Keratinocyte (primary cell): Measurements from ENCODE around the gene PLPPR1. TPM values are rescaled to one million over a fixed set of nuclear protein-coding genes. Genes with fewer than 3 reads are reported as not detected.

Experiments used
- DNase-seq: peaks from one replicate; pipeline ENCODE4 v3.0.0-alpha.2; 2011; ENCODE audit warnings: low read depth, missing footprints, low spot score
- FAIRE-seq: peaks from 2 replicates; lab custom pipeline; 2011; peaks lifted over from hg19 to GRCh38; lab: Jason Lieb, UNC
- H2AFZ ChIP-seq: 2 replicates; pipeline ENCODE4 v1.6.0; 2012; ENCODE audit warnings: low read length, control low read depth, inconsistent platforms; ENCODE audit not compliant: control insufficient read depth
- H3K27ac ChIP-seq: 2 replicates; pipeline ENCODE4 v1.5.1; 2011; ENCODE audit warnings: low read length; ENCODE audit not compliant: control insufficient read depth, insufficient read depth
- H3K27me3 ChIP-seq: 3 replicates; pipeline ENCODE4 v1.6.0; 2011; ENCODE audit warnings: low read length; ENCODE audit not compliant: control insufficient read depth, insufficient read depth; ENCODE audit errors: extremely low read depth
- H3K36me3 ChIP-seq, 2 experiments: 2 replicates in 1 of 2; 3 replicates in 1 of 2; pipeline ENCODE4 v1.5.1; 2011; ENCODE audit warnings: low read length in 2 of 2, mild to moderate bottlenecking in 1 of 2; ENCODE audit not compliant: control insufficient read depth in 2 of 2, insufficient read depth in 2 of 2; ENCODE audit errors: extremely low read depth in 1 of 2
- H3K4me1 ChIP-seq: 3 replicates; pipeline ENCODE4 v1.5.1; 2011; ENCODE audit warnings: low read length; ENCODE audit not compliant: control insufficient read depth, insufficient read depth; ENCODE audit errors: extremely low read depth
- H3K4me2 ChIP-seq: 3 replicates; pipeline ENCODE4 v1.6.0; 2011; ENCODE audit warnings: low read depth, low read length; ENCODE audit not compliant: control insufficient read depth, insufficient read depth; ENCODE audit errors: extremely low read depth
- H3K4me3 ChIP-seq, 3 experiments: fragments of 200-600 bp in 1 of 3; sonication (generic) in 1 of 3; 2 replicates in 2 of 3; 3 replicates in 1 of 3; pipeline ENCODE4 v1.5.1; 2011 to 2016; ENCODE audit warnings: low read length in 3 of 3, mild to moderate bottlenecking in 3 of 3, control low read depth in 2 of 3, inconsistent platforms in 1 of 3, low read depth in 1 of 3, mixed read lengths in 1 of 3, mixed run types in 1 of 3, moderate library complexity in 1 of 3; ENCODE audit not compliant: control insufficient read depth in 2 of 3, insufficient read depth in 2 of 3; ENCODE audit errors: extremely low read depth in 1 of 3
- H3K79me2 ChIP-seq: 2 replicates; pipeline ENCODE4 v1.6.0; 2012; ENCODE audit warnings: low read length; ENCODE audit not compliant: control insufficient read depth, insufficient read depth
- H3K9ac ChIP-seq: 3 replicates; pipeline ENCODE4 v1.6.0; 2011; ENCODE audit warnings: low read length; ENCODE audit not compliant: control insufficient read depth, insufficient read depth; ENCODE audit errors: extremely low read depth
- H3K9me1 ChIP-seq: 3 replicates; pipeline ENCODE4 v1.6.0; 2011; ENCODE audit warnings: low read length; ENCODE audit not compliant: control insufficient read depth, insufficient read depth; ENCODE audit errors: extremely low read depth
- H3K9me3 ChIP-seq: 2 replicates; pipeline ENCODE4 v1.5.1; 2012; ENCODE audit warnings: low read depth, low read length; ENCODE audit not compliant: control insufficient read depth
- H4K20me1 ChIP-seq: 3 replicates; pipeline ENCODE4 v1.6.0; 2011; ENCODE audit warnings: low read length; ENCODE audit not compliant: control insufficient read depth, insufficient read depth; ENCODE audit errors: extremely low read depth
- EZH2 ChIP-seq: IDR thresholded peaks from one replicate; pipeline ENCODE4 v1.6.1; 2012; ENCODE audit warnings: inconsistent platforms, mild to moderate bottlenecking, low read length, moderate library complexity
- dilution Hi-C: fragments of 300-500 bp; cut with MboI; formaldehyde crosslinking; loops from one replicate; pipeline ENCODE4 v1.7.0; 2020; ENCODE audit warnings: low sequenced_read_pairs; ENCODE audit not compliant: extremely low pct_ligation_motif_present
- polyA plus RNA-seq, 5 experiments: library from polyadenylated mRNA; depleted of rRNA in 3 of 5; stranded (reverse) in 3 of 5; stranded (forward) in 1 of 5; unstranded in 1 of 5; fragments of >200 nt; gene quantifications; 1 replicate in 1 of 5; 2 replicates in 3 of 5; 3 replicates in 1 of 5; pipeline versions ENCODE4 v1.2.1 to v1.2.3, GENCODE V29; 2011 to 2012; ENCODE audit warnings: missing spikeins in 2 of 5, low read depth in 1 of 5, low replicate concordance in 1 of 5
- TF ChIP-seq, protein P1 (sequence below), 3 experiments: IDR thresholded peaks in 1 of 3; conservative IDR thresholded peaks in 1 of 3; optimal IDR thresholded peaks in 1 of 3; 2 replicates in 2 of 3; 3 replicates in 1 of 3; pipeline versions ENCODE3 to v1.5.1; 2011; ENCODE audit warnings: low read length in 3 of 3, mild to moderate bottlenecking in 3 of 3, moderate library complexity in 2 of 3, control low read depth in 1 of 3, inconsistent platforms in 1 of 3; ENCODE audit not compliant: insufficient read depth in 2 of 3; ENCODE audit errors: extremely low read depth in 1 of 3

The PLPPR1 gene
- polyA plus RNA-seq, 1 donor (not counting 4 experiments of a cell fraction or from before 2014, with no cell fraction given) = not detected

DNA sequence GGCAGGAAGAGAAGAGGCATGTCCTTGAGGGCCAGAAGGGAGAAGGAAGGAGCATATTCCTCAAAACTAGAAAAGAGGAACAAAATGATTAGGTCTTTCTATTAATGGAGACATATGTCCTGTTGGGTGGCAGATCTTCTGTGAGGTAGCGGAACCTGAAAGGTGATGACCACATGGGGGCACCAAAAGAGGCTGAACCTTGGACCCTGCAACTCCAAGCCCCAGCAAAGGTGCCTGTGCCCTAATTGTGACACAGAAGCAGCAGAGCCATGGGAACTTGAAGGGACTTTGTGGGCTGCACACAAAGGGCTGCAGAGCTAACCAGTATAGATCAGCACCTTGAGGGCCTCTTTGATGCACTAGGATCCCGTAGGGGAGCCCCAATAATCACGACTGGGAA is 198.3 kb downstream of the PLPPR1 start:
- FAIRE-seq = no peak
- no peaks in the 10 kb centered on the region for H3K79me2 ChIP-seq
- no peaks in the 10 kb centered on the region for H3K9me3 ChIP-seq
- H3K4me2 ChIP-seq = no peak overlapping the region
- no peak for TF ChIP-seq EZH2
- TF ChIP-seq, protein P1, sequence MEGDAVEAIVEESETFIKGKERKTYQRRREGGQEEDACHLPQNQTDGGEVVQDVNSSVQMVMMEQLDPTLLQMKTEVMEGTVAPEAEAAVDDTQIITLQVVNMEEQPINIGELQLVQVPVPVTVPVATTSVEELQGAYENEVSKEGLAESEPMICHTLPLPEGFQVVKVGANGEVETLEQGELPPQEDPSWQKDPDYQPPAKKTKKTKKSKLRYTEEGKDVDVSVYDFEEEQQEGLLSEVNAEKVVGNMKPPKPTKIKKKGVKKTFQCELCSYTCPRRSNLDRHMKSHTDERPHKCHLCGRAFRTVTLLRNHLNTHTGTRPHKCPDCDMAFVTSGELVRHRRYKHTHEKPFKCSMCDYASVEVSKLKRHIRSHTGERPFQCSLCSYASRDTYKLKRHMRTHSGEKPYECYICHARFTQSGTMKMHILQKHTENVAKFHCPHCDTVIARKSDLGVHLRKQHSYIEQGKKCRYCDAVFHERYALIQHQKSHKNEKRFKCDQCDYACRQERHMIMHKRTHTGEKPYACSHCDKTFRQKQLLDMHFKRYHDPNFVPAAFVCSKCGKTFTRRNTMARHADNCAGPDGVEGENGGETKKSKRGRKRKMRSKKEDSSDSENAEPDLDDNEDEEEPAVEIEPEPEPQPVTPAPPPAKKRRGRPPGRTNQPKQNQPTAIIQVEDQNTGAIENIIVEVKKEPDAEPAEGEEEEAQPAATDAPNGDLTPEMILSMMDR (optimal IDR thresholded peaks at IDR 0.05 in 1 of 3, IDR thresholded peaks at IDR 0.05 in 1 of 3, conservative IDR thresholded peaks at IDR 0.05 in 1 of 3; ENCODE audit: extremely low read depth in 1 of 3, insufficient read depth in 2 of 3, low read length in 3 of 3) = no peak
- no peaks in the 10 kb centered on the region for H3K36me3 ChIP-seq
- H4K20me1 ChIP-seq = no peaks in the 10 kb centered on the region
- DNase-seq = no peak
- H3K9ac ChIP-seq = no peak overlapping the region
- H3K9me1 ChIP-seq = no peaks in the 10 kb centered on the region
- H3K27ac ChIP-seq = no peak overlapping the region
- H3K4me1 ChIP-seq = no peaks in the 10 kb centered on the region
- dilution Hi-C loops = no loop called here
- no peaks in the 10 kb centered on the region for H3K27me3 ChIP-seq
- no peak overlapping the region for H3K4me3 ChIP-seq
- H2AFZ ChIP-seq = no peak overlapping the region

DNA sequence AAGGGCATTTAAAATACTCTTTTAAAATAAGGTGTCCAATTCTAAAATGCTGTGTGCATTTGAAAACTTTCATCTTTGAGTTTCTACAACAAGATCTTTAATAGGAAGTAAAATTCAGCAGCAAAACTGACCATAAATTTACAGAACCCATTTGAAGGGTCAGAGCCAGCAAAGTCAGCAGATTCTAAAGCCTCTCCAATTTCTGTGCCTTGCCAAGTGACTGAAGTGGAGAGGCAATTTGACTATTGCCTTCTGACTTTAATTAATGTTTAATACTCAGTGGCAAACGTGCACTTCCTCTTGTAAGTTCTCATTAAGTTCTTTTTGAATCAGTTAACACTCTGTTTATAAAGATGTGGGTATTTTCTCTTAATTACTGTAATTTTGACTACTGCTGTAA is 201.1 kb downstream of the PLPPR1 start:
- no peak for FAIRE-seq
- TF ChIP-seq, protein P1 (optimal IDR thresholded peaks at IDR 0.05 in 1 of 3, IDR thresholded peaks at IDR 0.05 in 1 of 3, conservative IDR thresholded peaks at IDR 0.05 in 1 of 3; ENCODE audit: extremely low read depth in 1 of 3, insufficient read depth in 2 of 3, low read length in 3 of 3) = no peak
- TF ChIP-seq EZH2 = no peak
- dilution Hi-C loops = no loop called here
- H2AFZ ChIP-seq = no peak overlapping the region
- no peaks in the 10 kb centered on the region for H3K27me3 ChIP-seq
- H3K9me3 ChIP-seq = no peaks in the 10 kb centered on the region
- no peaks in the 10 kb centered on the region for H3K79me2 ChIP-seq
- H3K36me3 ChIP-seq = no peaks in the 10 kb centered on the region
- no peaks in the 10 kb centered on the region for H3K4me1 ChIP-seq
- no peak overlapping the region for H3K27ac ChIP-seq
- no peaks in the 10 kb centered on the region for H3K9me1 ChIP-seq
- no peaks in the 10 kb centered on the region for H4K20me1 ChIP-seq
- no peak overlapping the region for H3K4me2 ChIP-seq
- H3K9ac ChIP-seq = no peak overlapping the region
- H3K4me3 ChIP-seq = no peak overlapping the region
- no peak for DNase-seq
